Activated T-cell treated with anti-CD3 and anti-CD28 coated beads, Interleukin-2, amount 50 U/mL, for 4 hours (primary cell): ENCODE results near the gene WNT3A. TPM values are rescaled to one million over a fixed set of nuclear protein-coding genes. Genes with fewer than 3 reads are reported as not detected.

Experiments
- ATAC-seq, 2 donors: fragments of 200-7000 bp; cut with Tn5 transposase; one replicate each; pipeline ENCODE4 v1.10.0; 2021
- DNase-seq: peaks from one replicate; pipeline ENCODE4 v3.0.0-alpha.2; 2020
- H3K27me3 Mint-ChIP-seq: one replicate; pipeline ENCODE4 v1.8.0; 2021; ENCODE audit warnings: low read depth, mixed read lengths
- H3K36me3 Mint-ChIP-seq: one replicate; pipeline ENCODE4 v1.8.0; 2022; ENCODE audit warnings: mixed read lengths; ENCODE audit not compliant: insufficient read depth
- H3K4me1 Mint-ChIP-seq: one replicate; pipeline ENCODE4 v1.8.0; 2021; ENCODE audit warnings: low read depth, mixed read lengths
- H3K4me3 Mint-ChIP-seq: one replicate; pipeline ENCODE4 v1.8.0; 2021; ENCODE audit warnings: mild to moderate bottlenecking, moderate library complexity, mixed read lengths
- H3K9me3 Mint-ChIP-seq: one replicate; pipeline ENCODE4 v1.8.0; 2021; ENCODE audit warnings: mixed read lengths
- total RNA-seq, 3 donors: library from RNA; stranded (reverse); gene quantifications; one replicate each; pipeline ENCODE4 v1.2.1, GENCODE V29; 2021

WNT3A gene
- total RNA-seq, 3 donors from 2014 or later, result not detected

DNA sequence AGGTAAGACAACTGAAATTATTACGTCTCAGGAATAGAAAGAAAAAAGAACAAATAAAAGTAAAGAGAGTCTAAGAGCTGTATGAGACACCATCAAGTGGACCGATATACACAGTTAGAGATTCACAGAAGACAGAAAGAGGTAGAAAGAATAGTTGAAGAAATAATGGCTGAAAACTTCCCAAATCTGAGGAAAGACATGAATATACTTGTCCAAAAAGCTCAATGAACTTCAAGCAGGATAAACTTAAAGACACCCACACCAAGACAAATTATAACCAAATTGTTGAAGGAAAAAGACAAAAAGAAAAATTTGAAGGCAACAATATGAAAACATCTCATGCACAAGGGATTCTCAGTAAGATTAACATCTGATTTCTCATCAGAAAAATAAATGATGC is 19.6 kb upstream of the WNT3A start:
- no peaks in the 10 kb centered on the region for H3K36me3 Mint-ChIP-seq
- H3K27me3 Mint-ChIP-seq, result peaks cover 30% of the 10 kb centered on the region

GRCh38 chr1:227994632-227995300 is 12.0 kb upstream of the WNT3A start:
- DNase-seq (no peak), ATAC-seq (no peak)
- peaks cover 18% of the 10 kb centered on the region for H3K27me3 Mint-ChIP-seq
- H3K36me3 Mint-ChIP-seq, result no peaks in the 10 kb centered on the region
- H3K4me1 Mint-ChIP-seq, result no peaks in the 10 kb centered on the region
- no peak overlapping the region for H3K4me3 Mint-ChIP-seq
- peaks cover 26% of the 10 kb centered on the region for H3K9me3 Mint-ChIP-seq

More for the DNA sequence above, 19.6 kb upstream of the WNT3A start:
- no peak overlapping the region for H3K4me3 Mint-ChIP-seq
- no peak for DNase-seq
- peaks cover 8% of the 10 kb centered on the region for H3K9me3 Mint-ChIP-seq
- no peak for ATAC-seq
- no peaks in the 10 kb centered on the region for H3K4me1 Mint-ChIP-seq

- no peak for DNase-seq
- Mint-ChIP-seq H3K36me3 (no peaks in the 10 kb centered on the region), H3K4me3 (no peak overlapping the region), H3K9me3 (peaks cover 26% of the 10 kb centered on the region), H3K27me3 (peaks cover 13% of the 10 kb centered on the region), H3K4me1 (no peaks in the 10 kb centered on the region)
- ATAC-seq, result no peak
Observed at GRCh38 chr1:227996187-227996950, 10.4 kb upstream of the WNT3A start.

DNA sequence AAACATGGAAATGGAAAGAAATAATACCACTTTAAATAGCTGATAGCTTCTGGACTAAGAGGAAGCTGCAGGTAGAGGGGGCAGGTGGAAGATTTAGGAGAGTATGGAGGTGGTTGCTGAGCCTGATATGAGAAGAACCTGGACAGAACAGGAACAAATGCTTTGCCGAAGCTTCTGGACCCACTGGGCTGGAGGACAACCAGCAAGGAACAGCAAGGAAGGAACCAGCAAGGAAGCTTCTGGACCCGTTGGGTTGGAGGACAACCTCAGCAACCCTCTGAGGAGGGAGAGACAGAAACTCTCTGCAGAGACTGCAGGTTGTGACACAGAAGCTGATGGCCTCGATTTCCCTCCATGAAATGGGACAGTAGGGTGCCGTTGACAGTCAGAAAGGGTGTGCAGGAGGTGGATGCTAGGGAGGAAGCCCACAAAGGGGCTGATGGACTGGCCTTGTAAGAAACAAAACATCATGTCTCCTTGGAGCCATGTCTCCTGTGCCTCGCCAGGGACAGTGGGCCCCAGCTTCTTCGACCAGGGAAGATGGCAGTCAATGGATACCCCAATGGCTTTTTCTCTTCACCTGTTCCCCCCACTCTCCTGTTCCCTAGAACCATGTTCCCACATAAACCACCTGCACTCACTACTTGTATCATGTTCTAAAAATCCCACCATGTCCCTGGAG is 8.3 kb upstream of the WNT3A start:
- DNase-seq (no peak), ATAC-seq (no peak)
- Mint-ChIP-seq H3K27me3 (peaks cover 28% of the 10 kb centered on the region), H3K4me1 (no peaks in the 10 kb centered on the region), H3K9me3 (peaks cover 26% of the 10 kb centered on the region), H3K36me3 (no peaks in the 10 kb centered on the region), H3K4me3 (no peak overlapping the region)

DNA sequence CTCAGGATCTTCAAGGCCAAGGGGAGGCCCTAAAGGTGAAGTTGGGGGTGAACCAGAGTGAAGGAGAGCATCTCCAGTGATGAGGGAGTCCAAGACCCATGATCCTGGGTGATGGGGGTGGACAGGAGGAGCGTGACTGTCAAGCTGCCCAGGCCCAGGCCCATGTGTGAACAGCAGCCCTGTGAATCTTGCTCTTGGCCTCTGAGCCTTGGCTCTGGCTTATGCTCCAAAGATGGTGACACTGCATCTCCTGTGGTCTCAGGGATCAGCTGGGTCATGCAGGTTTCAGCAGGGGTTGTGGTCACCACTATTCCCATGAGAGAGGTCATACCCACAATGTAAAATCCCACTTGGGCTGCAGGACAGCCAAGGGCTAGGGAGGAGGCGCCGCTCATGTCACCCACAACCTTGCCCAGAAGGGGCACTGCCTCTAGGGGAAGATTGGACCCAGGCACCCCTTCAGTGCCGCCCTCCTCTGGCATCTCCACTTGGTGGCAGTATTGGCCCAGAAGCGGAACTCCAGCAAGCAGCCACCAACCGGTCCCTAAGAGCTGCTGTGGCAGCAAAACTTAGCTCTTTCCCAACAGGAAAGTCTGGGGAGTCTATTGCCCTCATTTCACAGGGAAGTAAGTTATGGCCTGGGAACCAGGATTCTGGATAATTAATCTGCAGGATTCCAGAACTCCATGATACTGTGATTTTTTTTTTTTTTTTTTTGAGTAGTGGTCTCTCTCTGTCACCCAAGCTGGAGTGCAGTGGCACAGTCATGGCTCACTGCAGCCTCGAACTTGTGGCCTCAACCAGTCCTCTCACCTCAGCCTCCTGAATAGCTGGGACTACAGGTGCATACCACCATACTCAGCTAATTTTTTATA is 7.5 kb upstream of the WNT3A start:
- Mint-ChIP-seq H3K36me3 (no peaks in the 10 kb centered on the region), H3K4me3 (no peak overlapping the region), H3K4me1 (no peaks in the 10 kb centered on the region), H3K27me3 (peaks cover 33% of the 10 kb centered on the region), H3K9me3 (peaks cover 26% of the 10 kb centered on the region)
- DNase-seq (peak; percentile 55), ATAC-seq (peak; percentile 94 to 95)

DNA sequence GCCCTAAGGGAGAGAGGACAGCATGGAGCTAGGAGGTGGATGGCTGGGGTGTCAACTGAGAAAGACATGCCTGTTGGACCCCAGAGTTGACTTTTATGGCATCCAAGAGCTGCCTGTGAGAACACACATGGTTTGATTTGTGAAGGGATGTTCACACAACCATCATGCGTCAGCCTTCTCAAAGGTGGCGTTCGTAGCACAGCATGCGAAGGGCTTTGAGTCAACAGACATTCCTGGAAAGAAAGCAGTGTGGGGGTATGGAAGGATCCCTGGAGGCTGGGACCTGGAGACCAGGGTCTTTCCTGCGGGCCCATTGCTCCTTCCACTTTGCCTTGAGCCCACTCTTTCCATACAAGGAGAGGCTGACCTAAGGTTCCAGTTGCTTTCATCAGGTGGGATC is 6.4 kb upstream of the WNT3A start:
- H3K9me3 Mint-ChIP-seq, result peaks cover 26% of the 10 kb centered on the region
- peaks cover 40% of the 10 kb centered on the region for H3K27me3 Mint-ChIP-seq
- ATAC-seq, result no peak
- no peak overlapping the region for H3K4me3 Mint-ChIP-seq
- DNase-seq, result no peak
- H3K4me1 Mint-ChIP-seq, result peaks cover 1% of the 10 kb centered on the region
- H3K36me3 Mint-ChIP-seq, result no peaks in the 10 kb centered on the region

DNA sequence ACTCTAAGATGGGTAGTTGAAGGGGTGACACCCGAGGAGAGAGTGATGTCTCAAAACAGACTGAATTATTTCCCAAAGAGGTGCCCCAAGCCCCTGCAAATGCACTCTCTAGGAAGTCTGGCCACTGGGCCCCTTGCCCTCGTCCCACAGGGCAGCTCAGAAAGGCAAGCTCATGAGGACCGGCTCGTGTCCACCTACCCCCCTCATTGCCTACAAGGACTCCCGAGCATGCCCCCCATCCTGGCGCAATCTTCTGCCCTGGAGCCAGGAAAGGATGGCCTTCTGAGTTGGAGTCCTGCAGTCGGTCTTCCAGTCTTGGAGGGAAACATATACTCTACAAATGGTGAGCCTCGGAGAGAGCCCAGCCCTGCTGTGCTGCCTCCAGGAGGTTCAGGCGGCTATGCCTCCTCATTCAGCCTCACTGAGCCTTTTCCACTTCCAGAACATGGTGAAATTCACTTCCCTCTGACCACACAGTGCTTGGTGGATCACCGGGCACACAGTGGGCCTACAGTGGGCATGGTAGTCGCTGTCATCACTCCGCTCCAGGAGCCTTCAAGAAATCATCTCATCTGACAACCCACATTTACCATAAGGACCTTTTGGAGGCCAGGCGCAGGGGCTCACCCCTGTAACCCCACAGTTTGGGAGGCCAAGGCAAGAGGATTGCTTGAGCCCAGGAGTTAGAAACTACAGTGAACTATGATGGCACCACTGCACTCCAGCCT is 5.8 kb upstream of the WNT3A start:
- no peak for ATAC-seq
- no peaks in the 10 kb centered on the region for H3K36me3 Mint-ChIP-seq
- no peak for DNase-seq
- peaks cover 46% of the 10 kb centered on the region for H3K27me3 Mint-ChIP-seq
- H3K4me3 Mint-ChIP-seq, result no peak overlapping the region
- H3K4me1 Mint-ChIP-seq, result peaks cover 1% of the 10 kb centered on the region
- H3K9me3 Mint-ChIP-seq, result peaks cover 21% of the 10 kb centered on the region

DNA sequence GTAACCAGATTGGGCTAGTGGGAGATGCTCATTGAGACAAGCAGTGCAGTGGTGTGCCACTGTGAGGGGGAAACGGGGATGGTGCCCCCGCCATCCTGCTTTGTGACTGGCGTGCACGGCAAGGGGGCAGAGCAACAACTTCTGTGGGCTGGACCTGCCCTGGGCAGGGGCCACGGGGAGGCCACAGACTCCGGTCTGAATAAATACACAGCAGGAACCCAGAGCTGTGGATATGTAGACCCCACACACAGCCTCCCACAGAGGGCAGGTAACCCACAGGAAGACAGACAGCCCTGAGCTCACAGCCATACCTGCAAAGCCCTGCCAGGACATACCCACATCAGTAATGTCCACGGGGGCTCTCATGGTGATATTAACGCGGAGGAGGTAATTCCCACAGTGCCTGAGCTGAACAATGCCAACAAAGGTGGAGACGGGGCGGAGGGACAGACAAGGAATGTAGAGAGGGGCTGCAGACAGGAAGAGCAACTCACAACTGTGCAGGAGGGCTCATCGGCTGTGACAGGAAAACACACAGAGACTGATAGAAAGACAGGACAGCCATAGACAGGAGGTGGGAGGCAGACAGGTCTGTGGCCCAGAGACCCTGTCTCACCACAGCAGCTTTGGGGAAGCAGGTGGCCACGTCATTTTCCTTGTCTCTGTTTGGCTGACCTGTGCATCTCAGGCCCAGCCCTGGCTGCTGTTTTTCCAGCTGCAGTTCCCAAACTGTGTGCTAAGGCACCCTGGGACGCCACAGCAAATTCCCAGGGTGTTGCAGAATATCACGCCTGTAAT is 4.9 kb upstream of the WNT3A start:
- Mint-ChIP-seq H3K9me3 (peaks cover 12% of the 10 kb centered on the region), H3K27me3 (peaks cover 49% of the 10 kb centered on the region), H3K4me3 (no peak overlapping the region), H3K4me1 (peaks cover 1% of the 10 kb centered on the region), H3K36me3 (no peaks in the 10 kb centered on the region)
- DNase-seq (no peak), ATAC-seq (no peak)

DNA sequence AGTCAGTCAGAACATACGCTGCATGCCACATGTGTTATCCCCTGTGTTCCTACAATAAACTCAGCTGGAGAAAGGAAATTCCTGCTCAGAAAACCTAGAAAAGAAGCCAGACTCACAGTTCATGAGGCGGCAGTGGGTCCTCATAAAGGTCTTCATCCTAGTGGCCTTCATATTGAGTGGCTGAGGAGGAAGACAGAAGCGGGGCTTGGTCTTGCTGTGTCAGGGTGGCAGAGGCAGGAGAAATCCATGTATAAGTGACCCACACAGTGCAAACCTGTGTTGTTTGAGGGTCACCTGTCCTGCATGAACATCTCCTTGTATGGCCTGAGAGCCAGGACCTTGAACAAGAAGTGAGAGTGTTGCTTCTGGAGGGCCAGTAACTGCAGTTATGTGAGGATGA is 4.0 kb upstream of the WNT3A start:
- Mint-ChIP-seq H3K27me3 (peaks cover 55% of the 10 kb centered on the region), H3K4me3 (no peak overlapping the region), H3K36me3 (no peaks in the 10 kb centered on the region), H3K9me3 (peaks cover 6% of the 10 kb centered on the region), H3K4me1 (peaks cover 4% of the 10 kb centered on the region)
- ATAC-seq (no peak), DNase-seq (no peak)

DNA sequence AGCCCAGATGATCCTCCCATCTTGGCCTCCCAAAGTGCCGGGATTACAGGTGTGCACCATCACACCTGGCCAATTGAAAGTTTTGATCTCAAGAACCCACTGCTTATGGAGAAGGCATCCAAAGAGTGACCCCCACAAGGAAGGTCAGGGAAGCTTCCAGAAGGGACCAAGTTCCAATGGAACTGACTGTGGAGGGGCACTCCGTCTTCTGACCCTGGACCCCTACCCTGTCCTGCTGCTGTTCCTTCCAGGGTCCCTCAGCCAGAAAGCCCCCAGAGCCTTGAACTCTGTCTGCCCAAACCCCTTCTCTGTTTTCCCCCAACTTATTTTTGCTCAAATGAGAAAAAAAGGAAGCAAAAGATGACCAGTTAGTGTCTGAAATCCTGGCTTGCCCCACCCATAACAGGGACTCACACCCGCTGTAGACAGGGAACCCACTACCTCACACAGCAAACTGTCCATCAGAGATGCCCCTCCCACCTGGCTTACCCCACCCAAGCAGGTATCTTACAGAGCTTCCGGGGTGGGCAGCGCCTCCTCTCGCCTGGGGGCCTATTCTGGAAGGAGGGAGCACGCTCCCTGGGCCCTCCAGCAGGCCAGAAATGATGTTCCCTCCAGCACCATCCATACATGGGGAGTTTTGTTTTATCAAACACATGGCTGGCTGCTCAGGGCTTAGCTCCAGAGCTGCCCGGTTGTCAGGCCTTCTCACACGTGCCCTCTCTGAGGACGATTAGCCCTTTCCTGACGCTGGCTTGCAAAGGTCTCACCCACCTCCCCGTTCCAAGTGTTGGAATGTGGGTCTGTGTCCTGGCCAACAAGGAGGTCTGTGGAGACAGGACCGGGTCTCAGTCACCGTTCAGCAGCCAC is 3.1 kb upstream of the WNT3A start:
- no peak overlapping the region for H3K4me3 Mint-ChIP-seq
- ATAC-seq (no peak), DNase-seq (no peak)
- H3K4me1 Mint-ChIP-seq, result peaks cover 7% of the 10 kb centered on the region
- no peaks in the 10 kb centered on the region for H3K36me3 Mint-ChIP-seq
- H3K9me3 Mint-ChIP-seq, result no peaks in the 10 kb centered on the region
- H3K27me3 Mint-ChIP-seq, result peaks cover 60% of the 10 kb centered on the region

- H3K4me1 Mint-ChIP-seq, result peaks cover 14% of the 10 kb centered on the region
- no peak overlapping the region for H3K4me3 Mint-ChIP-seq
- no peak for DNase-seq
Observed at GRCh38 chr1:228004331-228004855, 2.4 kb upstream of the WNT3A start.

DNA sequence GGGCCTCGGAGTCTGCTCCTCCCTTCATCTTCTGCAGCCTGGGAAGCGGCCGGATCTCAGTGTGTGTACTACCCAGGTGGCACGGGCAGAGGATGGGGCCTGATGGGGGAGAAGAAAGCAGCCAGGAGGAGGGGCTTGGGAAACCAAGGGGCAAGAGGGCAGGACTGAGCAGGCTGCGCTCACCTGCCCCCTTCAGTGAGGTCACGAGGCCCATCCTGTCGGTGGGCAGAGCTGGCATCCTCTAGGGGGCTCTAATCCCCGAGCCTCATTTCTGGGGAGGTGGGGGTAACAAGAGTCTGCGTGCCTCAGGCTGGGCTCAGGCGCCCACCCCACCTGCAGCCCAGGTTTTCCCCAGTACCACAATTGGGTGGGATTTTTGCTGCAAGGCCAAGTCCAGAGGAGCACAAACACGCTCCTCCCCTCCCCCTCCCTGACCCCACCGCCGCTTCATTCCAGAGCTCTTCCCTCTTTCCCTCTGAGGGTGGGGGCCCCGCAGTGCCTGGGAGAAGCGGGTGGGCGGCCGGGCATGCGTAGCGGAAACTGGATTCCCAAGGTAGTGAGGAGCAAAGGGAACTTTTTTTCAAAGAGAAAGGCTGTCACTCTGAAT is 1.8 kb upstream of the WNT3A start:
- H3K27me3 Mint-ChIP-seq, result peaks cover 70% of the 10 kb centered on the region
- H3K36me3 Mint-ChIP-seq, result no peaks in the 10 kb centered on the region
- DNase-seq (no peak), ATAC-seq (no peak)
- H3K9me3 Mint-ChIP-seq, result no peaks in the 10 kb centered on the region
- peaks cover 16% of the 10 kb centered on the region for H3K4me1 Mint-ChIP-seq
- no peak overlapping the region for H3K4me3 Mint-ChIP-seq

More at GRCh38 chr1:228004331-228004855, 2.4 kb upstream of the WNT3A start:
- Mint-ChIP-seq H3K27me3 (peaks cover 65% of the 10 kb centered on the region), H3K9me3 (no peaks in the 10 kb centered on the region), H3K36me3 (no peaks in the 10 kb centered on the region)
- ATAC-seq, result peak; percentile 45 to 54
